Fibroblast of lung (primary cell): ENCODE data around the gene LDLRAD4. TPM values are rescaled to one million over a fixed set of nuclear protein-coding genes. Genes with fewer than 3 reads are reported as not detected.

Source experiments
- DNase-seq, 2 donors: peaks; one replicate each; pipeline versions ENCODE4 v3.0.0 to v3.0.0-alpha.2; 2010; ENCODE audit warnings: low read depth in 2 of 2
- H2AFZ ChIP-seq: 2 replicates; pipeline ENCODE4 v1.5.1; 2012; ENCODE audit warnings: low read length, control low read depth, inconsistent platforms
- H3K27ac ChIP-seq: 2 replicates; pipeline ENCODE4 v1.5.1; 2011; ENCODE audit warnings: low read length, control low read depth; ENCODE audit not compliant: insufficient read depth
- H3K27me3 ChIP-seq: 2 replicates; pipeline ENCODE4 v1.5.1; 2011; ENCODE audit warnings: mild to moderate bottlenecking, low read length; ENCODE audit not compliant: control insufficient read depth, insufficient read depth
- H3K36me3 ChIP-seq: 2 replicates; pipeline ENCODE4 v1.5.1; 2011; ENCODE audit warnings: low read length; ENCODE audit not compliant: control insufficient read depth, insufficient read depth
- H3K4me1 ChIP-seq: 2 replicates; pipeline ENCODE4 v1.5.1; 2011; ENCODE audit warnings: low read length; ENCODE audit not compliant: control insufficient read depth, insufficient read depth; ENCODE audit errors: extremely low read depth
- H3K4me2 ChIP-seq: 2 replicates; pipeline ENCODE4 v1.5.1; 2011; ENCODE audit warnings: low read length, control low read depth; ENCODE audit not compliant: insufficient read depth; ENCODE audit errors: extremely low read depth
- H3K4me3 ChIP-seq, 4 experiments: fragments of 200-600 bp in 1 of 4; sonication (generic) in 1 of 4; replicated peaks in 1 of 4; 2 replicates each; pipeline ENCODE4 v1.5.1; 2011 to 2016; ENCODE audit warnings: low read length in 4 of 4, low read depth in 3 of 4, mild to moderate bottlenecking in 3 of 4, control low read depth in 2 of 4, inconsistent platforms in 1 of 4, mixed read lengths in 1 of 4; ENCODE audit not compliant: insufficient read depth in 1 of 4; ENCODE audit errors: control extremely low read depth in 1 of 4
- H3K79me2 ChIP-seq: 2 replicates; pipeline ENCODE4 v1.5.1; 2012; ENCODE audit warnings: mild to moderate bottlenecking, low read length, inconsistent platforms; ENCODE audit not compliant: control insufficient read depth, insufficient read depth
- H3K9ac ChIP-seq: 2 replicates; pipeline ENCODE4 v1.5.1; 2011; ENCODE audit warnings: mild to moderate bottlenecking, low read length, control low read depth; ENCODE audit not compliant: insufficient read depth
- H3K9me3 ChIP-seq: 2 replicates; pipeline ENCODE4 v1.5.1; 2012; ENCODE audit warnings: low read depth, low read length; ENCODE audit not compliant: control insufficient read depth, insufficient read depth
- H4K20me1 ChIP-seq: 2 replicates; pipeline ENCODE4 v1.5.1; 2011; ENCODE audit warnings: low read length; ENCODE audit not compliant: control insufficient read depth, insufficient read depth; ENCODE audit errors: extremely low read depth
- CTCF ChIP-seq, 2 donors: IDR thresholded peaks in 1 of 2; conservative IDR thresholded peaks in 1 of 2; 1 replicate in 1 of 2; 2 replicates in 1 of 2; pipeline ENCODE4 v1.5.1; 2011 to 2012; ENCODE audit warnings: low read length in 2 of 2, control low read depth in 1 of 2, inconsistent platforms in 1 of 2, low read depth in 1 of 2, mild to moderate bottlenecking in 1 of 2
- EZH2 ChIP-seq: IDR thresholded peaks from 2 replicates; pipeline ENCODE4 v1.5.1; 2012; ENCODE audit warnings: low read length, control low read depth, mild to moderate bottlenecking; ENCODE audit errors: missing control alignments
- polyA plus RNA-seq, 2 donors: library from polyadenylated mRNA; depleted of rRNA in 1 of 2; stranded (reverse) in 1 of 2; unstranded in 1 of 2; fragments of >200 nt; gene quantifications; 2 replicates each; pipeline ENCODE4 v1.2.1, GENCODE V29; 2011 to 2012; ENCODE audit warnings: missing spikeins in 1 of 2
- total RNA-seq: library from RNA; depleted of rRNA; stranded (reverse); fragments of >200 nt; gene quantifications from 2 replicates; pipeline ENCODE4 v1.2.1, GENCODE V29; 2014

The LDLRAD4 gene
- total and polyA plus RNA-seq, 2 donors (not counting 1 experiment from before 2014, with no cell fraction given), result not detected

- no peak overlapping the region for H3K9ac ChIP-seq
- no peak for DNase-seq
- no peaks in the 10 kb centered on the region for H3K79me2 ChIP-seq
- H3K4me2 ChIP-seq, result no peak overlapping the region
- no peak overlapping the region for H3K4me3 ChIP-seq
- H3K27ac ChIP-seq, result no peak overlapping the region
- no peaks in the 10 kb centered on the region for H3K27me3 ChIP-seq
- no peaks in the 10 kb centered on the region for H3K9me3 ChIP-seq
- H3K36me3 ChIP-seq, result no peaks in the 10 kb centered on the region
- TF ChIP-seq CTCF (conservative IDR thresholded peaks at IDR 0.05 in 1 of 2, IDR thresholded peaks at IDR 0.05 in 1 of 2; ENCODE audit: low read depth in 1 of 2, low read length in 2 of 2) (no peak), EZH2 (no peak)
- no peak overlapping the region for H2AFZ ChIP-seq
- H4K20me1 ChIP-seq, result no peaks in the 10 kb centered on the region
- H3K4me1 ChIP-seq, result no peaks in the 10 kb centered on the region
Observed at GRCh38 chr18:13283746-13284145, 65.2 kb downstream of the LDLRAD4 start.

DNA sequence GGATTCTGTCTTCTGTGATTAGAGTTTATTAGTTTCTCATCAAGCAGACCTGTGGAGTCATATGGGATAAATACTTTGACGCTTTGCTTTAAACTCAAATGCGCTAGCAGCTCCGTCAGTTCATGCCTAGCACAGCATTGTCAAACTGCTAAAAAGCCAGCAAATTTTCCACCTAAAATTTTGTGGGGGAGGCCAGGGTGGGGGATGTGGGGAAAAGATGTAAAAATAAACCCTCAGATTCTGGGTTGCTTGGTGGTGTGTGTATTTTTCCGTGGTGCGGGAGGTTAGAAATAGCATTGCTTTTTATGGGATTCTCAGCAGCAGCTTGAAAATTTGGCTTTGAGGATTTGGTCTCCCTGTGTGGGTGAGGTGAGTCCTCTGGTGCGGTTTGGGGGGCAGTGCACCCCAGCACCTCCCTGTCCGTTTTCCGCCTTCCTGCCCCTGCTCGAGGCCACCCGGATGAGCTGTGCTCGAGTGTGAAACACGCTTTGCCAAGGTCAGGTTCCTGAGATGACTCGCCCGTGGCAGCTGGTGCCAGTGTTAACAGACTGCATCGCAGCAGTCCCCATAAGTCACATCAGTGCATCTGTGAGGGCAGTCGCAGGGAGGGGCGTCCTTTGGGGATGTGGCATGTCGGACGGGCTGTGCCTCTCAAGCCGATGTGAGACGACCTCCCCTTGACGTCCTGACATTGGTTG is 65.9 kb downstream of the LDLRAD4 start:
- TF ChIP-seq EZH2 (no peak), CTCF (conservative IDR thresholded peaks at IDR 0.05 in 1 of 2, IDR thresholded peaks at IDR 0.05 in 1 of 2; ENCODE audit: low read depth in 1 of 2, low read length in 2 of 2) (no peak)
- no peaks in the 10 kb centered on the region for H3K79me2 ChIP-seq
- H3K9me3 ChIP-seq, result no peaks in the 10 kb centered on the region
- H3K4me3 ChIP-seq, result no peak overlapping the region
- DNase-seq, result no peak
- no peak overlapping the region for H3K9ac ChIP-seq
- H2AFZ ChIP-seq, result no peak overlapping the region
- no peak overlapping the region for H3K4me2 ChIP-seq
- no peak overlapping the region for H3K27ac ChIP-seq
- no peaks in the 10 kb centered on the region for H3K27me3 ChIP-seq
- H3K4me1 ChIP-seq, result no peaks in the 10 kb centered on the region
- H3K36me3 ChIP-seq, result no peaks in the 10 kb centered on the region
- H4K20me1 ChIP-seq, result no peaks in the 10 kb centered on the region

- H3K4me2 ChIP-seq, result no peak overlapping the region
- H4K20me1 ChIP-seq, result no peaks in the 10 kb centered on the region
- no peaks in the 10 kb centered on the region for H3K4me1 ChIP-seq
- no peaks in the 10 kb centered on the region for H3K27me3 ChIP-seq
- no peak overlapping the region for H3K9ac ChIP-seq
- H3K36me3 ChIP-seq, result no peaks in the 10 kb centered on the region
- H3K79me2 ChIP-seq, result no peaks in the 10 kb centered on the region
- H3K4me3 ChIP-seq, result no peak overlapping the region
- DNase-seq, result no peak
- TF ChIP-seq EZH2 (no peak), CTCF (conservative IDR thresholded peaks at IDR 0.05 in 1 of 2, IDR thresholded peaks at IDR 0.05 in 1 of 2; ENCODE audit: low read depth in 1 of 2, low read length in 2 of 2) (no peak)
- H2AFZ ChIP-seq, result no peak overlapping the region
- no peaks in the 10 kb centered on the region for H3K9me3 ChIP-seq
- H3K27ac ChIP-seq, result no peak overlapping the region
Observed at GRCh38 chr18:13285874-13286273, 67.3 kb downstream of the LDLRAD4 start.
